ENCODE data around the gene HOXC5.

The HOXC5 gene

DNA sequence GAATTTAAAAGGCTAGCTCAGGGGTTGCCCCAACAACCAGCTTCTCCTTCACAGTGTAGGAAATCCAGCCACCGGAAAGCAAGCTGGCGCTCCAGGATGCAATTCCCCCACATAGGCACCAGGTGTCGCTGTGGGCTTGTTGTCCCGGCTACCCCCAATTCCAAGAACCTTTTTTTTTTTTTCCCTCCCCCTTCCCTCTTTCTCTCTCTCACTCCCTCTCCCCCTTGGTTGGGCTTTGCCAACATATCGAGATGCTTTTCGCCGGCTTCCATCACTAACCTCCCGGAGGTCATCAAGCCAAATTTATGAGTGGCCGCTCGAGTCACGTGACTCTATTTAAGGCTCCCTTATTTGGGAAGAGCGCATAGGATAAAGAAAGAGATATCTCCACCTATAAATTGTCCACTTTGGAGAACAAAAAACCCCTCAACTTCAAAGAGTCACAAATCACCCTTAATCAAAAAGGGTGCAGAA is at the start of gene HOXC5:
TSS of gene HOXC5 (plus strand) at position 424 of the 474 bp plus-strand sequence. CDS start 73 bp downstream, outside the sequence.
- DNase-seq, result peak; percentile 82

DNA sequence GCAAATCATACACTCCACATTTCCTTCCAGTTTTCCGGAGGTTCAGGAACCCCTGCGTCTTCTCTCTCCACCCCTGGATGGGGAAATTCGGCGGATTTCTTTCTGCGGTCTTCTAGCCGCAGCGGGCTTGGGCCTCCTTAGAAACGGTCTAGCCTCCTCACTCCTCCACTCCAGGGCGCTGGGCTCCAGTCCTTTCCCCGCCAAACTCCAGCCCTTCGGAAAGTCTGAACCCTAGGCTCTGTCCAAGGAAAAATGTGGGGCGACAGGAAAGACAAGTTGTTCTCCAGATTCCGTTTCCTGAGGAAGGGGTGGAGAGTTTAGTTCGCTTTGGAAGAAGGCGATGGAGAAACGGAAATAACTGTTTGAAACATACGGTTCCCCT is 49.3 kb upstream of the HOXC5 start:
- DNase-seq, result no peak

DNA sequence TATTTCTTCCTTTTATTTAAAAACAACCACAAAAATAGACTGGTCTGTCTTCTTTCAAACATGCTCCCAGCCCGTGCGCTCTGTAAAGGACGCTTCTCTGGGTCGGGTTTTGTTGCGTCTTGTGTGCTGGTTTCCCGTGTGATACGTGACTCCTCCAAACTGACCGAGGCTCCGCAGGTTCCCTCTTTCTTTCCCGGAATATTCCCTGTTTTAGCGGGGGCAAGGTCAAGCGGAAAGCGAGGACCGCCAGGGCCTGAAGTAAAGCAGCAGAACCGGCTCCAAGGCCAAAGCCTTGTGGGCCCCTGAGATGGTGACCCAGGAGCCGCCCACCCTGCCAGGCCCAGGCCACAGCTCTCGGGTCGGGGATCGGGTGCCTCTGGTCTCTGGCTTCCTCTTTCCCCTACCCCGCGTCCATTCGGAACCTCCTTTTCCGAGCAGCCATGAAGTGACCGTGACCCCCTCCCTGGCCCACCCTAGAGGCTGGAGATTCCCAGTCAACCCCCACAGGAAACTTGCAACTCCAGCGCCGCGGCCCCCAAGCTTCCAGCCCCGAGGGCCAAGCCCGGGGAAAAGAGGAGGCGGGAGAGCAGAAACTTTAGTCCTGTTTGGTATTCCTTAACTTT is 48.8 kb upstream of the HOXC5 start:
- no peak for DNase-seq

DNA sequence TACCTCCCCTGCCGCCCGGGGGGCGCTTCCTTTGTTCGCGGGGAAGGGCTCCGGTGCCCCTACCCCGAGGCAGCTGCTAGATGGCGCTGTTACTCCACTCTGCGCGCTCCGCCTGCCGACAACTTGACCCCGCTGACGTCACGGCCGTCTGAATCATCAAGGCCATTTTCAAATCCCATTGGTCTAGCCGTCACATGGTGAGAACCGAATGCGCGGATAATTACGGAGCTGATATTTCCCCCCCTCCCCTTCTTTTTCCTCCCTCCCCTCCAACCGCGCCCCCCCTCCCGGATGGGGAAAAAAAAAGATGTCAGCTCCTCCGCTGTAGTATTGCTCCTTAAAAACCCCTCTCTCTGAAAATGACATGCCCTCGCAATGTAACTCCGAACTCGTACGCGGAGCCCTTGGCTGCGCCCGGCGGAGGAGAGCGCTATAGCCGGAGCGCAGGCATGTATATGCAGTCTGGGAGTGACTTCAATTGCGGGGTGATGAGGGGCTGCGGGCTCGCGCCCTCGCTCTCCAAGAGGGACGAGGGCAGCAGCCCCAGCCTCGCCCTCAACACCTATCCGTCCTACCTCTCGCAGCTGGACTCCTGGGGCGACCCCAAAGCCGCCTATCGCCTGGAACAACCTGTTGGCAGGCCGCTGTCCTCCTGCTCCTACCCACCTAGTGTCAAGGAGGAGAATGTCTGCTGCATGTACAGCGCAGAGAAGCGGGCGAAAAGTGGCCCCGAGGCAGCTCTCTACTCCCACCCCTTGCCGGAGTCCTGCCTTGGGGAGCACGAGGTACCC is 47.8 kb upstream of the HOXC5 start, which contains the start of gene HOXC10:
TSS of gene HOXC10 (plus strand) at position 246 of the 791 bp plus-strand sequence. CDS start at position 360, 114 bp downstream.
- peak; percentile 91 for DNase-seq

DNA sequence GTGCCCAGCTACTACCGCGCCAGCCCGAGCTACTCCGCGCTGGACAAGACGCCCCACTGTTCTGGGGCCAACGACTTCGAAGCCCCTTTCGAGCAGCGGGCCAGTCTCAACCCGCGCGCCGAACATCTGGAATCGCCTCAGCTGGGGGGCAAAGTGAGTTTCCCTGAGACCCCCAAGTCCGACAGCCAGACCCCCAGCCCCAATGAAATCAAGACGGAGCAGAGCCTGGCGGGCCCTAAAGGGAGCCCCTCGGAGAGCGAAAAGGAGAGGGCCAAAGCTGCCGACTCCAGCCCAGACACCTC is 47.2 kb upstream of the HOXC5 start:
- DNase-seq, result no peak

DNA sequence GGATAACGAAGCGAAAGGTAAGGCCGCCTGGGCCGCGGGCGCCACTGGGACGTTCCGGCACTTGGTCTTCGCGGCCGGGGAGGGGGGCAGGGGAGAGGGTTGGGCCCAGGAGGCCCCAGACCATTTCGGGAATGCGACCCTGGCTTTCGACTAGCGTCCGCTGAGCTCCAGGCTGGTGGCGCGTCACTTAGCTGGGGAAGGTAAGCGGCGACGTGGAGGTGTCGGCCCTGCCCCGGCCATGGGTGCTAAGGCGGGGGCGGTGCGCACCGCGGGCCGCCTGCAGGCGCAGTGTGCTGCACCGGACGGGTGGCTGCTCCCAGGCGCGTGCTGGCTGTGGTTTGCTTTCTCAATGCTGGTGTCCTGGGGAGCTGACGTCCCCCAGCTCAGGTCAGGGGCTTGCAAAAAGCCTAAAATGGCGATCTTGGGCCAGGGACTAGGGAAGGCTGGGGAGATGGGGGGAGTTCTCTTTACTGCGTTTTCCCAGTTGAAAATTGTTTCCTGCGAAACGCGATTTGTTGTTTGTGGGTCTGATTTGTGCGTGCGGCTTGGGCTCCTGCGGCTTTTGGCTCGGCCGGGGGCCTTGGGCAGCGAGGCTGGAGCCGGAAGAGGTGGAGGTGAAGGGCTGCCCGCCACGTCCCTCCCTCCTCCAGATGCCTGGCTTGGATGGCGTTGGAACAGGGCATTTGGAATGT is 46.7 kb upstream of the HOXC5 start:
- DNase-seq, result no peak

DNA sequence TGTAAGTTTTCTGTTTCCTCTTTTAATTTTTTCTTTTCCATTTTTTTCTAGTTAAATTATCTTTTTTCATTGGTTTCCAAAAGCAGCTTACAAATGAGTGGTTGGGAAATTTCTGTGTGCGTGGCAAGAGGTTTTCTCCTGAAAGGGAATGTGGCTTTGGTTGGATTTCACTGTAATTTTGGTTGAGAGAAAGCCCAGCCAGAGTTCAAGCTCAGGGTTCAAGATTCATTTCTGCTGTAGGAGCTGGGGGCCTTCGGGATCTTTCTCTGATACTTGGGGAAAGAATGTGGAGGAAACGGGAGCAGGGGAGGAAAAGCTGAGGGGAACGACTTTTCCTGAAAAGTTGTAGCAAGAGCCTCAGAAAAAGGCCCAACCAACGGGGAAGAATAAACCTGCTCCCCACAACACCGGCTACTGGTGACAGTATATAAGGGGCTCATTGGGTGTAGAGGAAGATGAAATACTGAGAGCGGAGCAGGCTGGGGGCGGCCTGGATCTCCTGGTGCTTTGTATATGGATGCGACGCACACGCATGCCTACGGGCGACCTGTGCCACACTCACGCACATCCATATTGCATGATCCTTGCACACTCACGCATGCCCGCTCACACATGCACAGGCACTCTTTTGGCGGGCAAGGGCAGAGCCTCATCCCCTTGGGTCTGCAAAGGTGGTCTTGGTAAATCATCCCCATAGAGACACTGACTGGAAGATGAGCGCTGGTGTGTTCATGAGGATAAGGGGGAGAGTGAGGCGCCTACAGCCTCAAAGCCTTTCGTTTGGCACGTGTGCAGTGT is 46.0 kb upstream of the HOXC5 start:
- DNase-seq, result no peak

DNA sequence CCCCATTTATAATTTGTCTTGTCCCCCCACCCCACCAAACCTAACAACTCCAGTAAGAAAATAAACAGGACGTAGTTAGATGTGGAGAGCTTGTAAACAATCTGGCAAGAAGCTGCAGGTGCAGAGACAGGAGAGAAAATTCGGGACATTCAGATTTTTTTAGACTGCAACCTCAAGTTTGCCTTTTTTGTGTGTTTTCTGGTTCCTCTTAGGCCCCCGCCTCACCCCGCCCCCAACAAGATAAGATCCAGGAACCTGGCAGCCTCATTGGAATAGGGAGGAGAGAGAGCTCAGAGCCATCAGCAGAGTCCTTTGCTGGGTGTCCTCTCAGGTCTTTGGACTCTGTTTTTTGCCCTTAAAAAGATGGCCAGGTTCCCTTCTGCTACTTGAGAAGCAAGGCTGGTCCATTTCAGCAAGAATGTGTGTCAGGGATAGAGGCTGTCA is 45.0 kb upstream of the HOXC5 start:
- DNase-seq, result no peak

DNA sequence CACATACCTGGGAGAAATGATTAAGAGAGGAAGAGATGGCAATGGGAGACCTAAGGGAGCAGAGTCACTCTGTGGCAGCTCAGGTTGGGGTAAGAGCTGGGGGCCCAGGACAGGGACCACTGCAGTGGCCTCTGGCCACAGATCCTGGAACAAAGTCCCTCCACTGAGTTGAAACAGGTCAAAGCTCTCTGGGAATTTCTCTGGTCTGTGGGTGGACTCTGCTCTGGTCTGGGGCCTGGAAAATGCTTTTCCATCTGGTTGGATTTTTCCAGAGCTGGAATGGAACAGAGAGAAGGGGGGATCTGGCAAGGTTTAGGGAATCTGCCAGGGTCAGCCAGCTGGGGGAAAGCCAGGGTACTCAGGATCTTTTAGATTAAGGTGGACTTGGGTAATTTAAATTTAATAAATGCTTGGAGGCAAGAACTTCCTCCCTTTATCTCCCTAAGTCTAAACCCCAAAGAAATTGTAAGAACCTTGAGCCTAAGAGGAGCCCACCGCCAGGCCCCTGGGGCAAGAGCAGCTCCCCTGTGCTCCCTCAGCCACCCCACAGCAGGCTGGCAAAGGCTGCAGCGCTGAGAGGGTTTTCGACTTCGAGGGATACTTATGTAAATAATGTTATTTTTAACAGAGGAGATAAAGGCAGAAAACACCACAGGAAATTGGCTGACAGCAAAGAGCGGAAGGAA is 44.2 kb upstream of the HOXC5 start:
- DNase-seq, result no peak

DNA sequence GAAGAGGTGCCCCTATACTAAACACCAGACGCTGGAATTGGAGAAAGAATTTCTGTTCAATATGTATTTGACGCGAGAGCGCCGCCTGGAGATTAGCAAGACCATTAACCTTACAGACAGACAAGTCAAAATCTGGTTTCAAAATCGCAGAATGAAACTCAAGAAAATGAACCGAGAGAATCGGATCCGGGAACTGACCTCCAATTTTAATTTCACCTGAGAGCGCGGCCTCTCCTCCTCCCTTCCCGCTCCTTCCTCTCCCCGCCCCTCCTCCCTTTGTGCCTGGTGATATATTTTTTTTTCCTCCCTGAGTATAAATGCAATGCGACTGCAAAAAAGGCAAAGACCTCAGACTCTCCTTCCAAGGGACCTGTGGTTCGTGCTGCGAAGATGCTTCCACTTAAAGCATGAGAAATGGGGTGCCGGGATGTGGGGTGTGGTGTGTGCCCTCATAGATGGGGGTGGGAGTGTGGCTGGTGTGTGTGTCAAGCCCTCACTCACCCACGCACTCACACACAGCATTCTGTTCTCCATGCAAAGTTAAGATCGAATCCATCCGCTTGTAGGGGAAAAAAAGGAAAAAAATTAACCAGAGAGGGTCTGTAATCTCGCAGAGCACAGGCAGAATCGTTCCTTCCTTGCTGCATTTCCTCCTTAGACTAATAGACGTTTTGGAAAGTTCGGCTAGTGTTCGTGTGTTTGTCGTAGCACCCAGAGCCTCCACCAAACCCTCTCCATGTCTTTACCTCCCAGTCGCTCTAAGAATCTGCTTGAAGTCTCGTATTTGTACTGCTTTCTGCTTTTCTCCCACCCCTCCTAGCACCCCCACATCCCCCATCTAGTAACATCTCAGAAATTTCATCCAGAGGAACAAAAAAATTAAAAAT is 43.4 kb upstream of the HOXC5 start:
- no peak for DNase-seq

DNA sequence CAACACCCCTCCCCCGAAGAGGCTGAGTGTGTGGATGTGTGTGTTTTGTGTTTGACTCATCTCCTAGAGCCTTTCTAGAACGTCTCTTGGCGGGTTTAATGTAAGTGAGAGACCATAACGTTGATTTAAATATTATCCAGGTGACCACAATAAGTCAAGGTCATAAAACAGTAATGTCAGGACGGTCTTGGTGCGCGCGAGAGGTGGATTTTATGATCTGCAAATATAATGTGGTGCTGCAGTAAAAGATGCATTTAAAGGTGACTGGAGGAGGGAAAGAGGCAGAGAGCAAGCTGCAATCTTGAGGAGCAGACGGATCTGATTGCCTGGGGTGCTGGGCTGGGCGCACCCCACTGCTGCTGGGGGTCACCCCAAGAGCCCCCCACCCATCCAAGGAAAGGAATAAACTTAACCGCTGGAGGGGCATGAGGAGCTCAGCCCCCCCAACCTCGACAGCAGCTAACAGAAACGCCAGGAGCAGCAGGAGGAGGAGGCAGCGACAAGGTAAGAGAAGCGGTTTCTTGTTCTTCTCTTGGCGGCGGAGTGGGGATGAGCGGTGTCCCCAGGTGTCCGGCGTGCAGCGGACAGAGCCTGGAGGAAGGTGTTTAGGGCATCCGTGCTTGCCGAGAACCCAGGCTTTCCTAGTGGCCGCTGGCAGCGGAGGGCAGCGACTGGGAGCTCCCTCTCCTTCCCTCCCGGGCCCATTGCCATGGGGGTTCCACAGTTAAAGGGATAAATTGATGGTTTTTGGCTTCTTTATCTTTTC is 42.4 kb upstream of the HOXC5 start:
- no peak for DNase-seq

DNA sequence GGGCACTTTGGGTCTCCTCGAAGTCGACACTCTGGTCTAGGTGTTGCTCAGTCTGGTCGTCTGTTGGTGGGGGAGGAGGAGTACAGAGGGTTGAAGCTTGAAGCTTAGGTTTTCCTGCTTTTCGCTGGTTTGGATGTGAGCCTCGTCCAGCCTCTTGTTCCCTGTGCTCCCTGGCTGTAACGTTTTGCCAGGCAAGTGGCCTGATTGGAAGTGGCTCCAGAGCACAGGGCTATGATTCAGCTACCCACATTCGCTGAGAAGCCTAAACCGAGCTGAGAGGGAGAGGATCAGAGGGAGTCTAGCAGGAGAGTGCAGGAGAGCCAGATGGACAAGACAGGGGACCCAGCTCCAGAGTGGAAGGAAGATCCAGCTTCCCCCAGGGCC is 41.8 kb upstream of the HOXC5 start:
- DNase-seq, result no peak

DNA sequence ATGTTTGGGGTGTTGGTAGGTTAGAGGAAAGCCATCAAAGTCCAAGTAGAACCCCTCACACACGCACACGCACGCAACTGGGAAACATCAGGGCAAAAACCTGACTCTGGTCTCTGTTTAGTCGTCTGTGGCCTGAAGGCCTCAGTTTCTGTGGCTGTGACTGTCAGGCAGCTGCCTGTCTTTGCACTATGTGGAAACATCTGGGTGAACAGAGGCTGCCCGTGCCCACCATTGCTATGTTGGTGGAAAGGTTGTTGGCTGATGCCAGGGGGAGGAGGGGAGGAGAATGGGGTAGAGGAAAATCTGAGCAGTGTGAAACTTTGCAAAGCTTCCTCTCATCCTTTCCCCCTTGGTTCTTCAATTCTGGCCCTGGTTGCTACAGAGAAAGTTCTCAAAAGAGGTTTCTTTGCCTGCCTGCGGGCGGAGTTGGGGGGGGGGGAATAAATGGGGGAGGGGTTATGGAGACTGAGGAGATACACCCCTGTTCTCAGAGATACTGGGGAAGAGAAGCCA is 40.4 kb upstream of the HOXC5 start:
- no peak for DNase-seq

DNA sequence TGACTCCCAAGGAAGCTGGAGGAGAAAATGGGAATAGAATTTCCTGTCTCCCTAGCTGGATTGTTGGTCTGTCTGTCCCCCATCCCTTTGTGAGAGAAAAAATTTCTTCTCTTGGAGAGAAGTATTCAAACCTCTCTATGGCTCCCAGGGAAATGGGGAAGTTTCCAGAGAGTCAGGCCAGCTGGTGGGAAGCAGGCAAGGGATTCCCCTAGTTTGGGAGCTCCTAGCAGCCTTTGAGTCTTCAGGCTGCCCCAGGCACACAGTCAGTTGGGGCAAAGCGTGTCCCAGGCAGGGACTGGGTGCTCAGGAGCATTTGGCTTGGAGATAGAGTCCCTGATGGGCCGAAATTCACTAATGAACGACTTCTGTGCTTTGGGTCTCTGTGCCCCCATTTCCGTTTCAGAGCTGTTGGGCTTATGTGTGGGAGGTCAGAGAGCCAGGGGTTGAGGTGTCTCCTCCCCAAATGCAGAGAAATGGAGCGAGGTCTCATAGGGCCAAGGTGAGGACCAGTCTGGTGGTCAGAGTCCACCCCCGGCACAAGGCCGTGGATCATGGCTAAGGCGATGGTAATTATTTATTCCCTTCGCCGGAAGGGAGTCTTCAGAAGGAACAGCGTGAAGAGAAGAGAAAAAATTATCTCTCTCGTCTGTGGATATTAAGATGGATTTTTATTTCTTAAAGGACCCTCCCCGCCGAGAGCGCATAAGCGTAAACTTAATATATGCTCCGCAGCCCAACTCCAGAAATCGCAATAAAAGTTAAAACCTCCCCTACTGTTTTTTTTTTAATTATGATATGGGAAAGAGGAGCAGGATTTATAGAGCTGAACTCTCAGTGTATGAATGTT is 39.5 kb upstream of the HOXC5 start:
- DNase-seq, result no peak

DNA sequence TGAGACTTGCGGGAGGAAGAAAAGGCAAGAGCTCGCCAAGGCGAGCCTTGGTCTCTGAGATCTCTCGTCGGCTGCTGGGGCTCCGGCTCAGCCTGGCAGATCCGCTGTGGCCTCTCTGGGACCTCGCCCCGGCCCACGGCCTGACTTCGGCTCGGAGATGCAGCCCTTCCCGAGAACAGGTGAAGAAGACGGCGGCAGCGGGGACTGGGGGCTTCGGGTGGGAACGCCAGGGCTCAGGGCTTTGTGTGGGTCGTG is 38.9 kb upstream of the HOXC5 start:
- DNase-seq, result no peak

DNA sequence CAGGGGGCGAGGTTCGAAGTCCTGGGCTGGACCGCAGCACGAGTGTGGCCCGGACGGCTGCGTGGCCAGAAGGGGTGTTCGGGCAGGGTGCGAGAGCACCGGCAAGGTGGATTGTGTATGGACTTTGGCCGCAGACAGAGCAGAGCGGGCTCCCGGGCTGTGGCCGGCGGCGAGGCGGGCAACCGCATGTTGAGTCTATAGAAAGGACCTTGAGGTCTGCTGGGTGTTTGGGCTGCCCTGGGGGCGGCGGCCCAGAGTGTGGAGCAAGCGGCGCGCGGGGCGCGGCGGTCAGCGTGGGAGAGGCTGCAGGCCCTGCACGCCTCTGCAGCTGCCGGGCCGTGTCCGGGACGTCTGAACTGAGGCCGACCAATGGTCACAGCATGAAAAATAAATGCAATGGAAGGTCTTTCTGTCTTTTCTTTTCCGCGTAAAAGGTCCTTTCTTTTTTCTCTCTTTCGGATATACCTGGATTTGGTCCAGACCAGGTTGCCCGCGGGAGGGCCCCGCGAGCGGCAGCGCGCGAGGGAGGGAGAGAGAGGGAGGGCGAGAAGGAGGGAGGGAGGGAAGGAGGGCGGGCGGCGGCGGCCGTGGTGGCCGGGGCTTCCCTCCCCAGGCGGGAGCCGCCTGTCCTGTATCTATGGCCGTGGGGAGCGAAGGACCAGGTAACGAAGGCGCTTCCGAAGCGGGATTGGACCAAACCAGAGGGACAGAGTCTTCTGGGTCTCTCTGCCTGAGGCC is 38.4 kb upstream of the HOXC5 start:
- no peak for DNase-seq

DNA sequence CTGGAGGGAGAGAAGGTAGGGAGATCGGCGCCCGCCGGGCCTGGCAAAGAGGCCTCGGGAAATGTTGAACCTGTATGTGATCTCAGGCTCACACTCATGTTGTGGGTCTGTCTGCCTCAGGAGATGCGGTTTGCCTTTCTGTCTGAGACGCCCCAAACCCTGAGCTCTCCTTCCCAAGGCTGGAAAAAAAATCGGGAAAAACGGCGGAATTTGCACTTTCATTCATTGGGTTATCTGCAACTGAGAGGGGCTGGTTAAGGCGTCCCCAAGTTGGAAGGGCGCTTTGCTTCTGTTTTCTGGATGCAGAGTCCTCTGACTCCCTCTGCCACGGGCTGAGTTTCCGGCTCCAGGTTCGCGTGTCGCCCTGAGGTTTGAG is 37.9 kb upstream of the HOXC5 start:
- no peak for DNase-seq

DNA sequence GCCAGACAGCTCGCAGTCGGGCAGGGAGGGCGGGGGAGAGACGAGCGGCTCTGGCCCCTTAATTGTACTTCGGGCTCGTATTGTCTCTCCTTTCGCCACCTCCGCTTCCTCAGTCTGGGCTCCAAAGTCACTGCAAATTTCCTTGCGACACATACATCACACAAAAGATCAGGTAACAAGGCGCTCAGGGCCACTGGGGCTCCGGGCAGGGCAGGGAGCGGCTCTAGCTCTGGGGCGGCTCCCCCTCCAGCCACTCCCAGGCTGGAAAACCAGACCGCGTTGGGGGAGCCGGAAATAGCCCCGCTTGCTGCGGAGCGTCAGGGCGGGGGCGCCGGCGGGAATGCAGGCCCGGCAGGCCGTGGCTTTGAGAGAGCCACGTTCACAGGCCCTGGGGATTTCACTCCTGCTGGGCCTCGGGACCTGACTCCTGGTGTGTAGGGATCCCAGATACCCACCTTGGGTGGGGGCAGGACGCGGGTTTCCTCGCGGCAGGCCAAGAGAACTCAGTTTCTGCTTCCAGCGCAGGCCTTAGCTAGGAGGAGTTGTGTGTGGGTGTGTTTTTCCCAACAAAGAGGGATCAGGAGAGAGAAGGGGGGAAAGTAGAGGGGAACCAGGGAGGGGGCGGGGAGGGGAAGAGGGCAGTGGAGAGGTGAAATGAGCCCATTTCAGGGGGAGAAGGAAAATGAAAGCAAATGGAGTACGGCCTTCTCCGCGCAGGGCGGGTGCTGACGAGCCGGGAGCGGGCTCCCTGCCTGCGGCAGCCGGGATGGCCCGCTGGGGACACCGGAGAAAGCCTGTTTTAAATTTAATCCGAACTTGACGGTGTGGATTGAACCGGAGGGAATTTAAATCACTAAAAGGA is 37.2 kb upstream of the HOXC5 start:
- DNase-seq, result peak; percentile 73

Data from activated effector memory CD4-positive, alpha-beta T cell treated with anti-CD3 and anti-CD28 coated beads, Interleukin-2, amount 50 U/mL, for 16 hours (primary cell).